Heart left ventricle (tissue), 16 donors: ENCODE data around the gene BEND6. TPM values are rescaled to one million over a fixed set of nuclear protein-coding genes. Genes with fewer than 3 reads are reported as not detected.

Experiments
- ATAC-seq, 4 donors: fragments of 200-7000 bp; cut with Tn5 transposase; one replicate each; pipeline ENCODE4 v1.9.1; 2020 to 2022; ENCODE audit warnings: moderate library complexity in 4 of 4, mild to moderate bottlenecking in 3 of 4, moderate number of reproducible peaks in 1 of 4
- DNase-seq, 5 donors: peaks; one replicate each; pipeline ENCODE4 v3.0.0-alpha.2; 2020
- H3K27ac ChIP-seq, 12 donors: fragments of 200-600 bp; sonication (generic) in 4 of 12; one replicate each; pipeline versions ENCODE4 v1.5.0 to v1.8.0; 2016 to 2022; ENCODE audit warnings: mild to moderate bottlenecking in 2 of 12
- H3K27me3 ChIP-seq, 9 donors: fragments of 200-600 bp; sonication (generic) in 2 of 9; one replicate each; pipeline versions ENCODE4 v1.5.1 to v1.8.0; 2016 to 2022; ENCODE audit warnings: mild to moderate bottlenecking in 3 of 9
- H3K36me3 ChIP-seq, 9 donors: fragments of 200-600 bp; sonication (generic) in 2 of 9; one replicate each; pipeline versions ENCODE4 v1.5.0 to v1.8.0; 2018 to 2022; ENCODE audit warnings: mild to moderate bottlenecking in 2 of 9
- H3K4me1 ChIP-seq, 12 donors: fragments of 200-600 bp; sonication (generic) in 4 of 12; one replicate each; pipeline versions ENCODE4 v1.5.0 to v1.8.0; 2016 to 2022; ENCODE audit warnings: mild to moderate bottlenecking in 3 of 12
- H3K4me3 ChIP-seq, 12 donors: fragments of 200-600 bp; sonication (generic) in 4 of 12; one replicate each; pipeline versions ENCODE4 v1.5.0 to v1.8.0; 2017 to 2022; ENCODE audit warnings: mild to moderate bottlenecking in 9 of 12, moderate library complexity in 4 of 12
- H3K9me3 ChIP-seq, 12 donors: fragments of 200-600 bp; sonication (generic) in 4 of 12; one replicate each; pipeline versions ENCODE4 v1.5.0 to v1.8.0; 2016 to 2022; ENCODE audit warnings: mild to moderate bottlenecking in 1 of 12
- CTCF ChIP-seq, 12 donors: fragments of 200-600 bp; sonication (generic) in 4 of 12; IDR thresholded peaks; one replicate each; pipeline versions ENCODE4 v1.5.0 to v1.8.0; 2018 to 2022; ENCODE audit warnings: antibody characterized with exemption in 12 of 12, mild to moderate bottlenecking in 5 of 12
- POLR2A ChIP-seq, 2 donors: fragments of 450-650 bp; IDR thresholded peaks; one replicate each; pipeline ENCODE4 v1.6.1; 2017; ENCODE audit warnings: antibody characterized with exemption in 2 of 2, mild to moderate bottlenecking in 2 of 2, moderate library complexity in 2 of 2
- WGBS, 4 donors: extraction: QIAGEN DNeasy Blood & Tissue Kit in 2 of 4; methylation state at CpG; one replicate each; pipeline versions ENCODE4 v1.1.5 to v1.1.7; 2013 to 2018; 5-methylcytosine and 5-hydroxymethylcytosine counted together
- intact Hi-C, 10 donors: fragments of 100-400 bp; cut with DNase I; formaldehyde crosslinking; loops; one replicate each; pipeline versions ENCODE4 v1.11.1 to v1.14.2; 2022
- polyA plus RNA-seq, 2 donors: library from polyadenylated mRNA; stranded (reverse); fragments of 200-250 nt; gene quantifications; one replicate each; pipeline ENCODE4 v1.2.3, GENCODE V29; 2013
- total RNA-seq, 9 donors: library from RNA; depleted of rRNA in 2 of 9; stranded (reverse); fragments of >200 nt in 2 of 9; fragmentation: NEBNext Ultra II Directional in 3 of 9; extraction: Animal tissue kit (Norgen Biotek cat#: 25700) in 3 of 9; gene quantifications; one replicate each; pipeline versions ENCODE4 v1.1.0 to v1.2.4, GENCODE V29; 2016 to 2023
- donor health status: ischemic (EF 13 %, LVEDD 7.1; RV severe dilation, severe dysfunction).
- donor health status: healthy with polysubstance abuse.
- donor health status: DM: no; HTN: yes; CAD: no.
- donor health status: DM: no; HTN: no; CAD: no.
- donor health status: ischemic (EF 25% LVEDD 6.9; RV normal size, moderate dysfunction).
- donor health status: ischemic (EF 25% LVEDD 5.7; RV mildly dilated, moderate dysfunction).
- donor health status: healthy.
- donor health status: DM: yes; HTN: yes; CAD: no.
- donor health status: ischemic (EF 35%, LVEDD 5.7; RV mildly dilated, moderate dysfunction).
- donor health status: nonischemic (EF 11% LVEDD 7.7; RV severe dilation, severe dysfunction).
- donor health status: DM: yes; HTN: yes; CAD: no.
- donor health status: PGD.
- donor health status: ischemic (EF 29% LVEDD 5.4; RV normal size, mild dysfunction).
- donor health status: nonischemic (EF 23%, LVEDD 6.1; RV moderate dilation, normal function).

The BEND6 gene
- total and polyA plus RNA-seq, 11 donors: 0.14 to 2.2 (median 0.41) TPM; not detected in 1

- TF ChIP-seq POLR2A (IDR thresholded peaks at IDR 0.05) (no peak), CTCF (IDR thresholded peaks at IDR 0.05) (no peak)
- peaks cover 0 to 21% (median 0%) of the 10 kb centered on the region in 9 donors for H3K27me3 ChIP-seq
- WGBS, 4 donors: 94 to 100% (median 97%) methylated on average over 1 of the region's 1 CpG
- no peaks in the 10 kb centered on the region for H3K36me3 ChIP-seq
- H3K4me1 ChIP-seq: no peaks in the 10 kb centered on the region
- H3K27ac ChIP-seq: no peak overlapping the region
- no peak for ATAC-seq
- H3K9me3 ChIP-seq: no peaks in the 10 kb centered on the region
- intact Hi-C loops: no loop called here
- DNase-seq: no peak
- no peak overlapping the region for H3K4me3 ChIP-seq
These were observed 31.3 kb upstream of the BEND6 start for GRCh38 chr6:56923565-56923964.

- no peaks in the 10 kb centered on the region for H3K9me3 ChIP-seq
- DNase-seq: no peak
- ATAC-seq: no peak
- 46 to 51% (median 49%) methylated on average over 4 of the region's 4 CpGs for WGBS, 4 donors
- H3K4me3 ChIP-seq: no peak overlapping the region
- intact Hi-C loops: no loop called here
- no peak overlapping the region for H3K27ac ChIP-seq
- H3K27me3 ChIP-seq: peaks cover 0 to 12% (median 0%) of the 10 kb centered on the region in 9 donors
- TF ChIP-seq CTCF (IDR thresholded peaks at IDR 0.05): no peak
- TF ChIP-seq POLR2A (IDR thresholded peaks at IDR 0.05): no peak
- no peaks in the 10 kb centered on the region for H3K4me1 ChIP-seq
- no peaks in the 10 kb centered on the region for H3K36me3 ChIP-seq
These were observed 27.1 kb upstream of the BEND6 start for GRCh38 chr6:56927538-56928453.

GRCh38 chr6:56930846-56931245 is 24.1 kb upstream of the BEND6 start:
- WGBS, 4 donors: 68 to 86% (median 83%) methylated on average over 2 of the region's 2 CpGs
- intact Hi-C loops: no loop called here
- Histone ChIP-seq H3K27me3 (peaks cover 0 to 5% (median 0%) of the 10 kb centered on the region in 9 donors), H3K4me3 (no peak overlapping the region), H3K36me3 (no peaks in the 10 kb centered on the region), H3K27ac (no peak overlapping the region), H3K4me1 (peaks cover 0 to 11% (median 0%) of the 10 kb centered on the region in 12 donors), H3K9me3 (no peaks in the 10 kb centered on the region)
- ATAC-seq: no peak
- TF ChIP-seq CTCF (IDR thresholded peaks at IDR 0.05): no peak
- no peak for TF ChIP-seq POLR2A (IDR thresholded peaks at IDR 0.05)
- no peak for DNase-seq

GRCh38 chr6:56932910-56933477 is 21.9 kb upstream of the BEND6 start:
- Histone ChIP-seq H3K4me1 (peaks cover 0 to 11% (median 0%) of the 10 kb centered on the region in 12 donors), H3K9me3 (no peaks in the 10 kb centered on the region), H3K36me3 (no peaks in the 10 kb centered on the region), H3K27me3 (peaks cover 0 to 2% (median 0%) of the 10 kb centered on the region in 9 donors), H3K27ac (no peak overlapping the region), H3K4me3 (no peak overlapping the region)
- intact Hi-C loops: no loop called here
- DNase-seq (no peak), ATAC-seq (no peak)
- TF ChIP-seq POLR2A (IDR thresholded peaks at IDR 0.05): no peak
- TF ChIP-seq CTCF (IDR thresholded peaks at IDR 0.05): no peak
- WGBS, 4 donors: 57 to 68% (median 58%) methylated on average over 2 of the region's 2 CpGs
